ENCODE measurements around the gene LGALS1.
"Not testable (repeated sequence)": the region's sequence is repeated elsewhere in the genome, so short reads cannot be mapped to it uniquely, and the experiment has no call there.

The LGALS1 gene

GRCh38 chr22:37715760-37716159 is 40.3 kb downstream of the LGALS1 start:
- no peak for DNase-seq (ENCODE audit: insufficient read length, low spot score)
- no peak for TF ChIP-seq CTCF (IDR thresholded peaks at IDR 0.05; ENCODE audit: insufficient read depth, missing control alignments)
- FAIRE-seq = no peak

GRCh38 chr22:37716708-37717107 is 41.3 kb downstream of the LGALS1 start:
- FAIRE-seq = no peak

GRCh38 chr22:37717235-37717634 is 41.8 kb downstream of the LGALS1 start:
- not testable (repeated sequence) for FAIRE-seq; DNase-seq (ENCODE audit: insufficient read length, low spot score)

More at GRCh38 chr22:37716708-37717107, 41.3 kb downstream of the LGALS1 start:
- DNase-seq (ENCODE audit: insufficient read length, low spot score) = no peak
- no peak for TF ChIP-seq CTCF (IDR thresholded peaks at IDR 0.05; ENCODE audit: insufficient read depth, missing control alignments)

- FAIRE-seq = not testable (repeated sequence)
Measured at GRCh38 chr22:37717746-37718305, 42.4 kb downstream of the LGALS1 start.

GRCh38 chr22:37725551-37726240 is 50.3 kb downstream of the LGALS1 start:
- no peak for FAIRE-seq
- no peak for TF ChIP-seq CTCF (IDR thresholded peaks at IDR 0.05; ENCODE audit: insufficient read depth, missing control alignments)
- DNase-seq (ENCODE audit: insufficient read length, low spot score) = no peak

More at GRCh38 chr22:37717746-37718305, 42.4 kb downstream of the LGALS1 start:
- DNase-seq (ENCODE audit: insufficient read length, low spot score) = not testable (repeated sequence)

- TF ChIP-seq CTCF (IDR thresholded peaks at IDR 0.05; ENCODE audit: insufficient read depth, missing control alignments) = peak; percentile 10
- FAIRE-seq = no peak
- DNase-seq (ENCODE audit: insufficient read length, low spot score) = no peak
Measured at GRCh38 chr22:37726241-37726887, 50.9 kb downstream of the LGALS1 start.

GRCh38 chr22:37728620-37729019 is 53.2 kb downstream of the LGALS1 start:
- TF ChIP-seq CTCF (IDR thresholded peaks at IDR 0.05; ENCODE audit: insufficient read depth, missing control alignments) = no peak
- DNase-seq (ENCODE audit: insufficient read length, low spot score) = no peak
- FAIRE-seq = no peak

Data from D721Med (cell line).